ENCODE measurements around the gene ALX3.

GRCh38 chr1:110024613-110025012 lies 45.9 kb downstream of the ALX3 start:
- no peak for TF ChIP-seq EZH2 (IDR thresholded peaks at IDR 0.05; ENCODE audit: borderline replicate concordance, low read length)
- no peak for TF ChIP-seq CTCF (IDR thresholded peaks at IDR 0.05; ENCODE audit: low read length)

All from OCI-LY1 (cell line).